NCI-H82 treated with DMSO at 0.1 percent for 48 hours (cell line): ENCODE measurements around the gene ACBD6.
A peak's percentile ranks its signal among the peaks of the same experiment; 100 is the strongest.

ENCODE experiments used
- DNase-seq: peaks from one replicate; lab custom pipeline; 2025; ENCODE audit not compliant: unreplicated experiment; lab: John Stamatoyannopoulos, UW

The ACBD6 gene

GRCh38 chr1:180272395-180272794 lies 230.0 kb downstream of the ACBD6 start:
- no peak for DNase-seq

GRCh38 chr1:180271272-180272255 lies 230.8 kb downstream of the ACBD6 start:
- DNase-seq = peak; percentile 80

- DNase-seq = no peak
Observed at GRCh38 chr1:180270530-180271271, 231.7 kb downstream of the ACBD6 start.

- DNase-seq = peak; percentile 23
Observed at GRCh38 chr1:180269645-180270529, 232.5 kb downstream of the ACBD6 start.

GRCh38 chr1:180268556-180269075 lies 233.8 kb downstream of the ACBD6 start:
- peak; percentile 39 for DNase-seq

- peak; percentile 18 for DNase-seq
Observed at GRCh38 chr1:180267761-180268555, 234.4 kb downstream of the ACBD6 start.

GRCh38 chr1:180267211-180267561 lies 235.2 kb downstream of the ACBD6 start:
- no peak for DNase-seq

GRCh38 chr1:180266275-180267210 lies 235.8 kb downstream of the ACBD6 start:
- DNase-seq = no peak

GRCh38 chr1:180265871-180266270 lies 236.5 kb downstream of the ACBD6 start:
- DNase-seq = no peak

- DNase-seq = no peak
Observed at GRCh38 chr1:180265201-180265600, 237.2 kb downstream of the ACBD6 start.

- DNase-seq = no peak
Observed at GRCh38 chr1:180264595-180264994, 237.8 kb downstream of the ACBD6 start.

GRCh38 chr1:180262628-180263488 lies 239.5 kb downstream of the ACBD6 start:
- DNase-seq = no peak

GRCh38 chr1:180261524-180262155 lies 240.7 kb downstream of the ACBD6 start:
- no peak for DNase-seq

GRCh38 chr1:180261030-180261429 lies 241.3 kb downstream of the ACBD6 start:
- DNase-seq = no peak

GRCh38 chr1:180260541-180260940 lies 241.8 kb downstream of the ACBD6 start:
- DNase-seq = no peak

- no peak for DNase-seq
Observed at GRCh38 chr1:180259431-180260338, 242.7 kb downstream of the ACBD6 start.
